ENCODE measurements around the gene AHNAK2. TPM values are rescaled to one million over a fixed set of nuclear protein-coding genes. Genes with fewer than 3 reads are reported as not detected.

The AHNAK2 gene
- total RNA-seq, 1 experiment from 2014 or later: 223 TPM

- Histone ChIP-seq H3K27ac (ENCODE audit: low read length) (peak overlapping the region; percentile 49), H3K9me3 (ENCODE audit: control insufficient read depth, insufficient read depth, low read depth, low read length) (no peaks in the 10 kb centered on the region), H3K36me3 (ENCODE audit: control insufficient read depth, insufficient read depth, low read length) (peaks cover 2% of the 10 kb centered on the region; the same call in 1 of the 2 replicates), H3K4me3 (ENCODE audit: low read depth in 2 of 2, low read length in 2 of 2) (no peak overlapping the region; a peak in 1 of 4 replicates), H3K4me1 (ENCODE audit: control insufficient read depth, insufficient read depth, low read length) (peaks cover 35% of the 10 kb centered on the region), H3K27me3 (ENCODE audit: control insufficient read depth, insufficient read depth, low read length) (no peaks in the 10 kb centered on the region)
- BruUV-seq (replicated peaks): no TSS peak
- in situ Hi-C loops (cut with HindIII; ENCODE audit: low pct_unique_long_range_greater_than_20kb, low sequenced_read_pairs) (no loop called here), intact Hi-C loops (cut with micrococcal nuclease; ENCODE audit: unreplicated experiment) (no loop called here)
- DNase-seq (ENCODE audit: low read depth, low spot score) (no peak), ATAC-seq (peak; percentile 28)
- CTCF ChIA-PET: no interaction called here
- TF ChIP-seq CTCF (IDR thresholded peaks at IDR 0.05): no peak
- TF ChIP-seq REST (IDR thresholded peaks at IDR 0.05; ENCODE audit: insufficient read depth in 1 of 2, low read depth in 2 of 2, low read length in 1 of 2): no peak
- TF ChIP-seq POLR2AphosphoS5 (IDR thresholded peaks at IDR 0.05; ENCODE audit: low read depth, low read length): no peak; the same call in 1 of the 2 replicates
- POLR2A ChIA-PET: no interaction called here
These were observed 1.8 kb upstream of the AHNAK2 start for GRCh38 chr14:104979758-104980610.

- POLR2A ChIA-PET: no interaction called here
- TF ChIP-seq CTCF (IDR thresholded peaks at IDR 0.05) (no peak), SIN3A (IDR thresholded peaks at IDR 0.05; ENCODE audit: borderline replicate concordance, insufficient read depth, low read depth, low read length) (no peak), TCF7L2 (IDR thresholded peaks at IDR 0.05; ENCODE audit: low read depth, low read length) (no peak), REST (IDR thresholded peaks at IDR 0.05; ENCODE audit: insufficient read depth in 1 of 2, low read depth in 2 of 2, low read length in 1 of 2) (no peak), POLR2AphosphoS5 (IDR thresholded peaks at IDR 0.05; ENCODE audit: low read depth, low read length) (no peak)
- intact Hi-C loops (cut with micrococcal nuclease; ENCODE audit: unreplicated experiment): no loop called here
These were observed 845 bp upstream of the AHNAK2 start for GRCh38 chr14:104978746-104979691.

More at GRCh38 chr14:104978746-104979691, 845 bp upstream of the AHNAK2 start:
- no TSS peak for BruUV-seq (replicated peaks)
- H3K36me3 ChIP-seq (ENCODE audit: control insufficient read depth, insufficient read depth, low read length): peaks cover 2% of the 10 kb centered on the region; the same call in 1 of the 2 replicates
- CTCF ChIA-PET: no interaction called here
- peak overlapping the region; percentile 49 for H3K27ac ChIP-seq (ENCODE audit: low read length)
- in situ Hi-C loops (cut with HindIII; ENCODE audit: low pct_unique_long_range_greater_than_20kb, low sequenced_read_pairs): no loop called here
- H3K4me3 ChIP-seq (ENCODE audit: low read depth in 2 of 2, low read length in 2 of 2): peak overlapping the region; percentile 44 to 60
- no peaks in the 10 kb centered on the region for H3K27me3 ChIP-seq (ENCODE audit: control insufficient read depth, insufficient read depth, low read length)
- ATAC-seq (0 out of 2 replicates have a peak, but pooled peaks have one; percentile 2), DNase-seq (ENCODE audit: low read depth, low spot score) (no peak)
- H3K9me3 ChIP-seq (ENCODE audit: control insufficient read depth, insufficient read depth, low read depth, low read length): no peaks in the 10 kb centered on the region
- H3K4me1 ChIP-seq (ENCODE audit: control insufficient read depth, insufficient read depth, low read length): peaks cover 44% of the 10 kb centered on the region
